Parathyroid adenoma (tissue), 2 donors: ENCODE results near the gene DIP2C.

Source experiments
- H2AFZ ChIP-seq: fragments of 300-600 bp; sonication (generic); one replicate; pipeline ENCODE4 v1.7.0; 2017; ENCODE audit warnings: antibody characterized with exemption, mild to moderate bottlenecking
- H3K27ac ChIP-seq: fragments of 300-600 bp; sonication (generic); one replicate; pipeline ENCODE4 v1.7.0; 2017
- H3K27me3 ChIP-seq: fragments of 300-600 bp; sonication (generic); one replicate; pipeline ENCODE4 v1.7.0; 2017; ENCODE audit warnings: low read length; ENCODE audit not compliant: control insufficient read depth, insufficient read depth
- H3K36me3 ChIP-seq: fragments of 300-600 bp; sonication (generic); one replicate; pipeline ENCODE4 v1.7.0; 2017; ENCODE audit warnings: low read length; ENCODE audit not compliant: control insufficient read depth, insufficient read depth
- H3K4me1 ChIP-seq: fragments of 300-600 bp; sonication (generic); one replicate; pipeline ENCODE4 v1.7.0; 2017; ENCODE audit warnings: control low read depth
- H3K4me2 ChIP-seq: fragments of 300-600 bp; sonication (generic); one replicate; pipeline ENCODE4 v1.7.0; 2017; ENCODE audit warnings: low read length
- H3K4me3 ChIP-seq: fragments of 300-600 bp; sonication (generic); one replicate; pipeline ENCODE4 v1.7.0; 2017; ENCODE audit warnings: low read depth, low read length
- H3K79me2 ChIP-seq: fragments of 300-600 bp; sonication (generic); one replicate; pipeline ENCODE4 v1.7.0; 2017; ENCODE audit warnings: control low read depth
- H3K9ac ChIP-seq: fragments of 300-600 bp; sonication (generic); one replicate; pipeline ENCODE4 v1.7.0; 2017; ENCODE audit warnings: mild to moderate bottlenecking
- H3K9me3 ChIP-seq: fragments of 300-600 bp; sonication (generic); one replicate; pipeline ENCODE4 v1.7.0; 2017; ENCODE audit warnings: low read length; ENCODE audit not compliant: control insufficient read depth
- TF ChIP-seq, protein P1 (sequence below): fragments of 300-600 bp; sonication (generic); IDR thresholded peaks from one replicate; pipeline ENCODE4 v1.7.0; 2017; ENCODE audit warnings: antibody characterized with exemption, mild to moderate bottlenecking
- donor health status: primary hyperparathyroidism.

The DIP2C gene

DNA sequence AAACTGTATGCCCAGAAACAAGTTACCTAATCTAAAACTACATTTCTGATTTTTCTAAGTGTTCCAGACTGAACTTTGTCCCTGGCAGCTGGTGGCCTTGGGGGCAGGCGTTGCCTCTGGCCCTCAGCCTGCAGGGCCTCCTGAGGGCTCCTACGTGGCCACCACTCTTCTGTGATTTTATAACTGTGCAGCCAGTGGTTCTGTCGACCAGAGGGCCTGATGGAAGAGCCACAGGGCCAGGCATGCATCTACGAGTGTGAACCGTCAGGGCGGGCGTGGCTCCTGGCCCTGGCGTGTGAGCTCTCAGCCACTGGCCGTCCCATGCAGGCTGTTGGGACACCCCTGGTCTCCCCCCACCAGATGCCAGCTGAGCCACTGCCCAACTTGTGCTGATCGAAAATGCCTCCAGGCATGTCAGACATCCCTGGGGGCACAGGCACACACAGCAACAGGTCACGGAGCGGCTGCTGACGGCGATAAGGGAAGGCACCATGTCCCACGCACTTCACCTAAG is 380.8 kb downstream of the DIP2C start:
- H2AFZ ChIP-seq = no peak overlapping the region
- H3K9me3 ChIP-seq = no peaks in the 10 kb centered on the region
- no peak overlapping the region for H3K9ac ChIP-seq
- no peaks in the 10 kb centered on the region for H3K27me3 ChIP-seq
- H3K36me3 ChIP-seq = no peaks in the 10 kb centered on the region
- peaks cover 23% of the 10 kb centered on the region for H3K4me1 ChIP-seq
- TF ChIP-seq, protein P1, sequence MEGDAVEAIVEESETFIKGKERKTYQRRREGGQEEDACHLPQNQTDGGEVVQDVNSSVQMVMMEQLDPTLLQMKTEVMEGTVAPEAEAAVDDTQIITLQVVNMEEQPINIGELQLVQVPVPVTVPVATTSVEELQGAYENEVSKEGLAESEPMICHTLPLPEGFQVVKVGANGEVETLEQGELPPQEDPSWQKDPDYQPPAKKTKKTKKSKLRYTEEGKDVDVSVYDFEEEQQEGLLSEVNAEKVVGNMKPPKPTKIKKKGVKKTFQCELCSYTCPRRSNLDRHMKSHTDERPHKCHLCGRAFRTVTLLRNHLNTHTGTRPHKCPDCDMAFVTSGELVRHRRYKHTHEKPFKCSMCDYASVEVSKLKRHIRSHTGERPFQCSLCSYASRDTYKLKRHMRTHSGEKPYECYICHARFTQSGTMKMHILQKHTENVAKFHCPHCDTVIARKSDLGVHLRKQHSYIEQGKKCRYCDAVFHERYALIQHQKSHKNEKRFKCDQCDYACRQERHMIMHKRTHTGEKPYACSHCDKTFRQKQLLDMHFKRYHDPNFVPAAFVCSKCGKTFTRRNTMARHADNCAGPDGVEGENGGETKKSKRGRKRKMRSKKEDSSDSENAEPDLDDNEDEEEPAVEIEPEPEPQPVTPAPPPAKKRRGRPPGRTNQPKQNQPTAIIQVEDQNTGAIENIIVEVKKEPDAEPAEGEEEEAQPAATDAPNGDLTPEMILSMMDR = no peak
- no peak overlapping the region for H3K4me3 ChIP-seq
- H3K27ac ChIP-seq = no peak overlapping the region
- H3K79me2 ChIP-seq = no peaks in the 10 kb centered on the region
- H3K4me2 ChIP-seq = no peak overlapping the region

DNA sequence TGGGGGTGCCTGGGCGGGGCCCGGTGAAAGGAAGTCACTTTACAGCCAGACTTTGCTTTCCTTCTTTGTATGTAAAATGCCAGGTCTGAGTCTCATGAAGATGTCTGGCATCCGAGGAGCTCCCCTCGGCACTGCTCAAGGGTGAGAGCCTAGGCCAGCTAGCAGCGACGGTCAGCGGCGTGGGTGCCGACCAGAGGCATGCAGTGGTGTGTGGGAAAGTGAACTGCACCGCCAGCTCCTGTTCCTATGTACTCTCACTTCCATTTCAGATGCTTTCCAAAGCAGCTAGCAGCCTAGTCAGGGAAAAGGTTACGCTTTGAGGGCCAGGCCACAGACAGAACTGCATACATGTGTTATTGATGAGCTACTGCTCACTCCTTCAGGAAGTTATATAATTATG is 381.4 kb downstream of the DIP2C start:
- Histone ChIP-seq H2AFZ (no peak overlapping the region), H3K27me3 (no peaks in the 10 kb centered on the region), H3K4me1 (peaks cover 23% of the 10 kb centered on the region), H3K27ac (no peak overlapping the region), H3K4me3 (no peak overlapping the region), H3K36me3 (no peaks in the 10 kb centered on the region), H3K9ac (no peak overlapping the region), H3K4me2 (no peak overlapping the region), H3K79me2 (no peaks in the 10 kb centered on the region), H3K9me3 (no peaks in the 10 kb centered on the region)
- TF ChIP-seq, protein P1 = no peak

DNA sequence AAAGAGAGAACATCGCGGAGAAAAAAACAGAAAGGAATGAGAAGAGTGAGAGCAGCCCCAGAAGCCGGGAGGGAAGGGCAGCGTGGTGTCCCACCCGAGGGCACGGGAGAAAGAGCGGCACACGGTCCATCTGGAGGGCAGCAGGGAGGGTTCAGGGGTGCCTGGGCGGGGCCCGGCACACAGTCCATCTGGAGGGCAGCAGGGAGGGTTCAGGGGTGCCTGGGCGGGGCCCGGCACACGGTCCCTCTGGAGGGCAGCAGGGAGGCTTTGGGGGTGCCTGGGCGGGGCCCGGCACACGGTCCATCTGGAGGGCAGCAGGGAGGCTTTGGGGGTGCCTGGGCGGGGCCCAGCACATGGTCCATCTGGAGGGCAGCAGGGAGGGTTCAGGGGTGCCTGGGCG is 381.8 kb downstream of the DIP2C start:
- H3K79me2 ChIP-seq = no peaks in the 10 kb centered on the region
- no peak overlapping the region for H3K27ac ChIP-seq
- H3K9me3 ChIP-seq = no peaks in the 10 kb centered on the region
- H3K4me1 ChIP-seq = peaks cover 21% of the 10 kb centered on the region
- TF ChIP-seq, protein P1 = no peak
- no peak overlapping the region for H3K4me2 ChIP-seq
- H3K36me3 ChIP-seq = no peaks in the 10 kb centered on the region
- H3K27me3 ChIP-seq = no peaks in the 10 kb centered on the region
- H2AFZ ChIP-seq = no peak overlapping the region
- no peak overlapping the region for H3K4me3 ChIP-seq
- H3K9ac ChIP-seq = no peak overlapping the region

DNA sequence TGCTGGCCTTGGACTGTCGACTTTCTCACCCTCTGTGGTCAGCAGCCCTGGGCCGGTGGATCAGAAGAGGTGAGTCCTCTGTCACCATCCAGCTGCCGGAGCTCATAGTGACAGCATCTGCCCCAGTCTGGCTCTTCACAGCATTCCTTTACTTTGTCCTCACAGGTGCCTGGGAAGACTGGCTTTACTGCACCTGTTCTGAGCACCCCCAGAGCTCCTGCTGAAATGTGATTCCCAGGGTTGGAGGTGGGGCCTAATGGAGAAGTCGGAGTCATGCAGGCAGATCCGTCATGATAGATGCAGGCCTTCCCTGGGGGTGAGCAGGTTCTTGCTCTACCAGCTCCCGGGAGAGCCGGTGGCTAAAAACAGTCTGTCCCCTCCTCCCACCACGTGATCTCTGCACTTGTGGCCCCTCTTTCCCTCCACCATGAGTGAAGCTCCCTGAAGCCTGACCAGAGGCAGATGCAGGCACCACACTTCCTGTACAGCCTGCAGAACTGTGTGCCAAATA is 382.7 kb downstream of the DIP2C start:
- Histone ChIP-seq H2AFZ (peak overlapping the region; percentile 27), H3K4me1 (peaks cover 15% of the 10 kb centered on the region), H3K4me3 (no peak overlapping the region), H3K27ac (peak overlapping the region; percentile 5), H3K79me2 (peaks cover 3% of the 10 kb centered on the region), H3K4me2 (no peak overlapping the region), H3K9ac (no peak overlapping the region), H3K36me3 (no peaks in the 10 kb centered on the region), H3K27me3 (no peaks in the 10 kb centered on the region), H3K9me3 (no peaks in the 10 kb centered on the region)
- TF ChIP-seq, protein P1 = no peak

DNA sequence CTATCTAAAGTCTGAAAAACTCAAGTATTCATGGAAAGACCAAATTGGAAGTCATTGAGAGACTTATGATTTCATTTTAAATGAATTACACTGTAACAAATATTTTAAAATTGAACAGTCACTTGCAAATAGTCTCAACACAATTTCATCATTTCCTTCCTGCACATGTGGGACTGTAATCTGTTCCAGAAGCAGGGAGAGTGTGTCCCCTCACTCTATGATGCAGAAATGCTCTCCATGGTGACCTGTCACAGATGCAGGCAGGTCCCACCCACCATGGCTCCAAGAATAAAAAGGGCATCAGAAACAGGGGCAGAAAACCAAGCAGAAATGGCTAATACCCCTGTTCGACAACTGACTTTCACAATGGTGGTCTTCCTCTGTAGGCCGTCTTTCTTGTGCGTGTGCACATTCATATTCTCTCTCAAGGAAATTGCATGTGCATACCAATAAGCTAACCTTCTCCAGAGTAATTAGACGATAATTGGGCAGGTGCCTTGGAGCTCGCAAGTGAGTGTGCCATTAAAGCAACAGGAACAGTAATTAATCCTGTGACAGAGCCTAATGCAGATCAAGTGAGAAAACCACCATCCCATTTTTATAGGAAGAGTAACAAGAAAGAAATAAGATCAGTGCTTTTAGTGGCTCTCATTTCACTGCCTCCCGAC is 383.3 kb downstream of the DIP2C start:
- Histone ChIP-seq H2AFZ (peak overlapping the region; percentile 27), H3K27me3 (no peaks in the 10 kb centered on the region), H3K4me3 (no peak overlapping the region), H3K4me1 (peaks cover 15% of the 10 kb centered on the region), H3K9ac (no peak overlapping the region), H3K27ac (peak overlapping the region; percentile 5), H3K9me3 (no peaks in the 10 kb centered on the region), H3K36me3 (no peaks in the 10 kb centered on the region), H3K4me2 (no peak overlapping the region), H3K79me2 (peaks cover 3% of the 10 kb centered on the region)
- TF ChIP-seq, protein P1 = no peak
